MM.1S (cell line): ENCODE results near the gene UTP18.
"Not testable (repeated sequence)": the region's sequence is repeated elsewhere in the genome, so short reads cannot be mapped to it uniquely, and the experiment has no call there.

ENCODE experiments used
- DNase-seq: peaks from one replicate; pipeline ENCODE4 v3.0.0-alpha.2; 2015
- H2AFZ ChIP-seq: fragments of 300-600 bp; sonication (generic); 2 replicates; pipeline ENCODE4 v1.6.0; 2016; ENCODE audit warnings: antibody characterized with exemption, low read length
- H3F3A ChIP-seq: fragments of 300-600 bp; sonication (generic); 2 replicates; pipeline ENCODE4 v1.6.1; 2016; ENCODE audit warnings: mild to moderate bottlenecking, antibody characterized with exemption, low read length, moderate library complexity, mixed read lengths; ENCODE audit not compliant: insufficient read depth
- H3K27ac ChIP-seq: fragments of 300-600 bp; sonication (generic); 2 replicates; pipeline ENCODE4 v1.5.1; 2016; ENCODE audit warnings: mild to moderate bottlenecking, low read length
- H3K27me3 ChIP-seq: fragments of 300-600 bp; sonication (generic); replicated peaks from 2 replicates; pipeline ENCODE4 v1.6.0; 2016; ENCODE audit warnings: low read length; ENCODE audit not compliant: insufficient read depth
- H3K36me3 ChIP-seq: fragments of 300-600 bp; sonication (generic); replicated peaks from 2 replicates; pipeline ENCODE4 v1.6.1; 2016; ENCODE audit warnings: mild to moderate bottlenecking, low read length, mixed read lengths; ENCODE audit not compliant: insufficient read depth
- H3K4me1 ChIP-seq: fragments of 300-600 bp; sonication (generic); 2 replicates; pipeline ENCODE4 v1.6.1; 2016; ENCODE audit warnings: low read length, mixed read lengths
- H3K4me2 ChIP-seq: fragments of 300-600 bp; sonication (generic); 2 replicates; pipeline ENCODE4 v1.6.0; 2016; ENCODE audit warnings: low read depth, low read length
- H3K4me3 ChIP-seq: fragments of 300-600 bp; sonication (generic); 2 replicates; pipeline ENCODE4 v1.5.1; 2016; ENCODE audit warnings: low read length, mixed read lengths
- H3K79me2 ChIP-seq: fragments of 300-600 bp; sonication (generic); 2 replicates; pipeline ENCODE4 v1.6.1; 2016; ENCODE audit warnings: mixed run types, low read length, mixed read lengths
- H3K9ac ChIP-seq: fragments of 300-600 bp; sonication (generic); 2 replicates; pipeline ENCODE4 v1.6.1; 2016; ENCODE audit warnings: low read length, mixed read lengths
- H3K9me2 ChIP-seq: fragments of 300-600 bp; sonication (generic); replicated peaks from 2 replicates; pipeline ENCODE4 v1.6.1; 2016; ENCODE audit warnings: mild to moderate bottlenecking, low read length, mixed read lengths; ENCODE audit not compliant: insufficient read depth
- H3K9me3 ChIP-seq: fragments of 300-600 bp; sonication (generic); replicated peaks from 2 replicates; pipeline ENCODE4 v1.6.1; 2016; ENCODE audit warnings: mild to moderate bottlenecking, low read length, mixed read lengths; ENCODE audit not compliant: insufficient read depth
- H4K20me1 ChIP-seq: fragments of 300-600 bp; sonication (generic); 2 replicates; pipeline ENCODE4 v1.6.1; 2016; ENCODE audit warnings: mild to moderate bottlenecking, low read length, moderate library complexity, mixed read lengths; ENCODE audit not compliant: insufficient read depth
- CTCF ChIP-seq: fragments of 300-600 bp; sonication (generic); IDR thresholded peaks from 2 replicates; pipeline ENCODE4 v1.5.1; 2016; ENCODE audit warnings: antibody characterized with exemption, low read length, mixed read lengths
- EZH2 ChIP-seq: fragments of 300-600 bp; sonication (generic); optimal IDR thresholded peaks from 2 replicates; pipeline ENCODE3; 2017; ENCODE audit warnings: low read depth, mild to moderate bottlenecking, antibody characterized with exemption, low read length, mixed read lengths
- EZH2phosphoT487 ChIP-seq: fragments of 300-600 bp; sonication (generic); IDR thresholded peaks from 2 replicates; pipeline ENCODE4 v1.6.1; 2018; ENCODE audit warnings: antibody characterized with exemption, low read length

UTP18 gene

GRCh38 chr17:51287412-51287811 lies 27.1 kb downstream of the UTP18 start:
- Histone ChIP-seq H2AFZ (no peak overlapping the region), H3K4me2 (no peak overlapping the region), H3K27me3 (no peaks in the 10 kb centered on the region), H3K4me1 (peaks cover 4% of the 10 kb centered on the region; the same call in 1 of the 2 replicates), H3K9ac (no peak overlapping the region), H3F3A (no peaks in the 10 kb centered on the region), H3K9me2 (no peaks in the 10 kb centered on the region), H3K27ac (no peak overlapping the region), H3K36me3 (peaks cover 11% of the 10 kb centered on the region), H3K9me3 (no peaks in the 10 kb centered on the region), H3K79me2 (no peaks in the 10 kb centered on the region), H3K4me3 (no peak overlapping the region), H4K20me1 (no peaks in the 10 kb centered on the region)
- DNase-seq: no peak
- TF ChIP-seq EZH2phosphoT487 (no peak), EZH2 (no peak)

- H4K20me1 ChIP-seq: no peaks in the 10 kb centered on the region
- H3F3A ChIP-seq: no peaks in the 10 kb centered on the region
- no peaks in the 10 kb centered on the region for H3K9me2 ChIP-seq
- no peak overlapping the region for H3K4me3 ChIP-seq
- H3K27ac ChIP-seq: no peak overlapping the region
- H3K4me1 ChIP-seq: peaks cover 4% of the 10 kb centered on the region; the same call in 1 of the 2 replicates
- H2AFZ ChIP-seq: no peak overlapping the region
- no peak for TF ChIP-seq EZH2
- no peak for TF ChIP-seq CTCF
- no peak for TF ChIP-seq EZH2phosphoT487
- no peaks in the 10 kb centered on the region for H3K79me2 ChIP-seq
- DNase-seq: no peak
- H3K27me3 ChIP-seq: no peaks in the 10 kb centered on the region
- no peak overlapping the region for H3K4me2 ChIP-seq
- H3K9me3 ChIP-seq: no peaks in the 10 kb centered on the region
- H3K9ac ChIP-seq: no peak overlapping the region
- peaks cover 15% of the 10 kb centered on the region for H3K36me3 ChIP-seq
These were observed 29.4 kb downstream of the UTP18 start for GRCh38 chr17:51289696-51290111.

GRCh38 chr17:51294338-51294737 lies 34.0 kb downstream of the UTP18 start:
- not testable (repeated sequence) for H3K36me3 ChIP-seq, H3K27ac ChIP-seq, H3K27me3 ChIP-seq, H2AFZ ChIP-seq, H3F3A ChIP-seq, H3K9me3 ChIP-seq, DNase-seq, H3K4me1 ChIP-seq, H3K9me2 ChIP-seq, H3K9ac ChIP-seq, H3K4me2 ChIP-seq, H3K79me2 ChIP-seq, H3K4me3 ChIP-seq, H4K20me1 ChIP-seq

GRCh38 chr17:51298508-51299371 lies 38.4 kb downstream of the UTP18 start:
- no peaks in the 10 kb centered on the region for H3K9me3 ChIP-seq
- H3K79me2 ChIP-seq: no peaks in the 10 kb centered on the region
- H2AFZ ChIP-seq: no peak overlapping the region
- H4K20me1 ChIP-seq: no peaks in the 10 kb centered on the region
- H3K4me2 ChIP-seq: no peak overlapping the region
- peak; percentile 39 for DNase-seq
- H3K27ac ChIP-seq: no peak overlapping the region
- H3F3A ChIP-seq: no peaks in the 10 kb centered on the region
- H3K9ac ChIP-seq: no peak overlapping the region
- no peaks in the 10 kb centered on the region for H3K4me1 ChIP-seq
- peak; percentile 61 for TF ChIP-seq CTCF
- no peak for TF ChIP-seq EZH2
- no peaks in the 10 kb centered on the region for H3K27me3 ChIP-seq
- no peaks in the 10 kb centered on the region for H3K36me3 ChIP-seq
- H3K4me3 ChIP-seq: no peak overlapping the region
- no peaks in the 10 kb centered on the region for H3K9me2 ChIP-seq
